Hepatocyte (in vitro differentiated cells): ENCODE measurements around the gene GPC3. TPM values are rescaled to one million over a fixed set of nuclear protein-coding genes. Genes with fewer than 3 reads are reported as not detected.

Experiments
- DNase-seq: peaks from one replicate; pipeline ENCODE4 v3.0.0-alpha.2; 2016; ENCODE audit warnings: low spot score
- H2AFZ ChIP-seq: fragments of 200-600 bp; sonication (generic); 2 replicates; pipeline ENCODE4 v1.6.0; 2016; ENCODE audit warnings: antibody characterized with exemption, mild to moderate bottlenecking
- H3K27ac ChIP-seq: fragments of 200-600 bp; sonication (generic); 2 replicates; pipeline ENCODE4 v1.5.1; 2016; ENCODE audit warnings: mild to moderate bottlenecking
- H3K27me3 ChIP-seq: fragments of 200-600 bp; sonication (generic); 2 replicates; pipeline ENCODE4 v1.6.1; 2016
- H3K36me3 ChIP-seq: fragments of 200-600 bp; sonication (generic); replicated peaks from 2 replicates; pipeline ENCODE4 v1.5.1; 2016; ENCODE audit warnings: low read depth; ENCODE audit not compliant: insufficient read depth
- H3K4me1 ChIP-seq: fragments of 200-600 bp; sonication (generic); 2 replicates; pipeline ENCODE4 v1.5.1; 2016; ENCODE audit warnings: mild to moderate bottlenecking, moderate library complexity; ENCODE audit not compliant: insufficient read depth
- H3K4me2 ChIP-seq: fragments of 200-600 bp; sonication (generic); 2 replicates; pipeline ENCODE4 v1.6.0; 2016
- H3K4me3 ChIP-seq: fragments of 200-600 bp; sonication (generic); 2 replicates; pipeline ENCODE4 v1.5.1; 2016; ENCODE audit warnings: mild to moderate bottlenecking
- H3K79me2 ChIP-seq: fragments of 200-600 bp; sonication (generic); 2 replicates; pipeline ENCODE4 v1.6.0; 2017; ENCODE audit warnings: mild to moderate bottlenecking
- H3K9me2 ChIP-seq: fragments of 200-600 bp; sonication (generic); replicated peaks from 2 replicates; pipeline ENCODE4 v1.6.0; 2017; ENCODE audit warnings: mild to moderate bottlenecking; ENCODE audit not compliant: insufficient read depth
- H3K9me3 ChIP-seq: fragments of 200-600 bp; sonication (generic); 2 replicates; pipeline ENCODE4 v1.5.1; 2016; ENCODE audit warnings: low read depth, mild to moderate bottlenecking
- H4K20me1 ChIP-seq: fragments of 200-600 bp; sonication (generic); 2 replicates; pipeline ENCODE4 v1.6.0; 2016; ENCODE audit warnings: mild to moderate bottlenecking; ENCODE audit not compliant: insufficient read depth, poor library complexity, severe bottlenecking
- EZH2 ChIP-seq: fragments of 200-600 bp; sonication (generic); IDR thresholded peaks from 2 replicates; pipeline ENCODE4 v1.6.1; 2016; ENCODE audit warnings: antibody characterized with exemption, mild to moderate bottlenecking, borderline replicate concordance
- EZH2phosphoT487 ChIP-seq: fragments of 200-600 bp; sonication (generic); IDR thresholded peaks from one replicate; pipeline ENCODE4 v1.6.1; 2018; ENCODE audit warnings: antibody characterized with exemption, mild to moderate bottlenecking, low read depth, moderate library complexity; ENCODE audit not compliant: unreplicated experiment, severe bottlenecking
- whole genome bisulfite sequencing: methylation state at CpG from one replicate; pipeline ENCODE4 v1.1.6; 2016; ENCODE audit warnings: low lambda C conversion rate; ENCODE audit errors: missing lambda C conversion rate; 5-methylcytosine and 5-hydroxymethylcytosine counted together
- polyA plus RNA-seq: library from polyadenylated mRNA; unstranded; fragments of >200 nt; fragmentation: Nextera tagmentation; extraction: Ambion mirVana; gene quantifications from 2 replicates; pipeline ENCODE4 v1.2.1, GENCODE V29; 2016
- total RNA-seq: library from RNA; depleted of rRNA; stranded (reverse); fragments of >200 nt; gene quantifications from 2 replicates; pipeline ENCODE4 v1.2.3, GENCODE V29; 2014
- TF ChIP-seq, protein P1 (sequence below): fragments of 200-600 bp; sonication (generic); IDR thresholded peaks from 2 replicates; pipeline ENCODE4 v1.5.1; 2016; ENCODE audit warnings: antibody characterized with exemption, mild to moderate bottlenecking; ENCODE audit not compliant: poor library complexity

Gene GPC3
- total and polyA plus RNA-seq, 2 experiments from 2014 or later, result 789 to 860 TPM

DNA sequence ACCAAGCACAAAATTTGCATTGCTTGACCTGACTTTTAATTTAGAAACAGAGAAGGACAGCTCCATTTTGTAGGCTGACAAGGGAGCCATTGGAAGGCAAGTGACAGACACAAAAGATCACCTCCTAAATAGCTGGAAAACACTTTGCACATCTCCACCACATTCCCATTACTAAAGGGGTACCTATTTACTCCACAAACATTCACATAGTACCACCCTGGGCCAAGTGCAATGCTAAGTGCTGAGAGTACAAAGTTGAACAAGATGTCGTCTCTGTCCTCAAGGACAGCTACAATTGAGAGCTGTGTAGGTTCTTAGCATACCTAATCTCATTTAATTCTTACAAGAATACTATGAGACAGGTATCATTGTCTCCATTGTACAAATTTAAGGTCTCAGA lies 417.3 kb downstream of the GPC3 start:
- H3K4me2 ChIP-seq, result no peak overlapping the region
- H4K20me1 ChIP-seq, result no peaks in the 10 kb centered on the region
- 43% methylated on average over 1 of the region's 1 CpG for WGBS
- peaks cover 7% of the 10 kb centered on the region for H3K9me3 ChIP-seq
- no peak overlapping the region for H3K27ac ChIP-seq
- no peaks in the 10 kb centered on the region for H3K79me2 ChIP-seq
- H3K4me1 ChIP-seq, result no peaks in the 10 kb centered on the region
- no peak overlapping the region for H2AFZ ChIP-seq
- no peaks in the 10 kb centered on the region for H3K9me2 ChIP-seq
- H3K27me3 ChIP-seq, result no peaks in the 10 kb centered on the region
- no peak for DNase-seq
- H3K36me3 ChIP-seq, result no peaks in the 10 kb centered on the region
- no peak overlapping the region for H3K4me3 ChIP-seq
- TF ChIP-seq EZH2 (no peak), EZH2phosphoT487 (no peak)
- TF ChIP-seq, protein P1, sequence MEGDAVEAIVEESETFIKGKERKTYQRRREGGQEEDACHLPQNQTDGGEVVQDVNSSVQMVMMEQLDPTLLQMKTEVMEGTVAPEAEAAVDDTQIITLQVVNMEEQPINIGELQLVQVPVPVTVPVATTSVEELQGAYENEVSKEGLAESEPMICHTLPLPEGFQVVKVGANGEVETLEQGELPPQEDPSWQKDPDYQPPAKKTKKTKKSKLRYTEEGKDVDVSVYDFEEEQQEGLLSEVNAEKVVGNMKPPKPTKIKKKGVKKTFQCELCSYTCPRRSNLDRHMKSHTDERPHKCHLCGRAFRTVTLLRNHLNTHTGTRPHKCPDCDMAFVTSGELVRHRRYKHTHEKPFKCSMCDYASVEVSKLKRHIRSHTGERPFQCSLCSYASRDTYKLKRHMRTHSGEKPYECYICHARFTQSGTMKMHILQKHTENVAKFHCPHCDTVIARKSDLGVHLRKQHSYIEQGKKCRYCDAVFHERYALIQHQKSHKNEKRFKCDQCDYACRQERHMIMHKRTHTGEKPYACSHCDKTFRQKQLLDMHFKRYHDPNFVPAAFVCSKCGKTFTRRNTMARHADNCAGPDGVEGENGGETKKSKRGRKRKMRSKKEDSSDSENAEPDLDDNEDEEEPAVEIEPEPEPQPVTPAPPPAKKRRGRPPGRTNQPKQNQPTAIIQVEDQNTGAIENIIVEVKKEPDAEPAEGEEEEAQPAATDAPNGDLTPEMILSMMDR, result no peak

DNA sequence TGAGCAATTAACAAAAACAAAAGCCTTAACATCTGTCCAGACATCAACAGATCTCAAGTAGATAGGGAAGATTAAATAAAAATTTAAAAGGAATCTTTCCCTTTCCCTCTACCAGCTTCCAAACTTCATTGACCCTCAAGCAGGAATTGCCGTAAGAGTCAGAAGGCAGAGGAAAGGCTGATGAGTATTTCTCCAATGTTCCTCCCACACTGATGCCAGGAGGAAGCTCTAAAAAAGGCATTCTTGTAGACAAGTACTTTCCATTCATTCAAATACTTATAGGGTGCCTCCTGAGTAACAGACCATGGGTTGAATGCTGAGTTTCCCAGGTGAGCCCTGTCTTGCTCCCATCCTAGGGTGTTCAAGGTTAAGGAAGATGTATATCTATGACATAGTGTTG lies 418.5 kb downstream of the GPC3 start:
- Histone ChIP-seq H3K9me3 (no peaks in the 10 kb centered on the region), H3K4me2 (no peak overlapping the region), H3K27ac (no peak overlapping the region), H3K9me2 (no peaks in the 10 kb centered on the region), H3K79me2 (no peaks in the 10 kb centered on the region), H4K20me1 (no peaks in the 10 kb centered on the region), H3K36me3 (no peaks in the 10 kb centered on the region), H3K4me1 (no peaks in the 10 kb centered on the region), H3K27me3 (no peaks in the 10 kb centered on the region), H2AFZ (no peak overlapping the region), H3K4me3 (no peak overlapping the region)
- DNase-seq, result no peak
- TF ChIP-seq EZH2 (no peak), EZH2phosphoT487 (no peak)
- TF ChIP-seq, protein P1, result no peak
- 89% methylated on average over 1 of the region's 1 CpG for WGBS

DNA sequence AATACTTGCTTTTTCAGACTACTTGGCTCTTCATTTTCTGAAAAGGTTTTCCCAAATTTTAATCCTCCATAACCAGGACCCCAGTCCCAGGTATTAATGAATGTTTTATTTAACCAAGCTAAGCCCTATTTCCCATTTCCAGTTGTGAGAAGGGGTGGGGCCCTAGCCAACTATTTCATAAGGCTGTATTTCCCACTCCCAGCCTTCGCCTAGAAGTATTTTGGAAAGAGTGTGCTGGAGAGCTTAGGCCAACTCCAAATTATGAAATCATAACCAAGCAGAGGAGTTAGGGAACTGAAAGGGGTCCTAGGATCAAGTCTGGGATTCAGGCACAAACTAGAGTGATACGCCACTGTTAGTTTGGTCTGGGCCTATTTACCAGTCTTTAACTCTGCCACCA lies 421.7 kb downstream of the GPC3 start:
- no peaks in the 10 kb centered on the region for H3K9me3 ChIP-seq
- no peak overlapping the region for H3K4me2 ChIP-seq
- no peaks in the 10 kb centered on the region for H3K27me3 ChIP-seq
- no peaks in the 10 kb centered on the region for H4K20me1 ChIP-seq
- H3K79me2 ChIP-seq, result no peaks in the 10 kb centered on the region
- no peaks in the 10 kb centered on the region for H3K36me3 ChIP-seq
- H3K9me2 ChIP-seq, result no peaks in the 10 kb centered on the region
- DNase-seq, result no peak
- no peak overlapping the region for H3K4me3 ChIP-seq
- TF ChIP-seq EZH2, result no peak
- TF ChIP-seq, protein P1, result no peak
- no peak for TF ChIP-seq EZH2phosphoT487
- H3K4me1 ChIP-seq, result no peaks in the 10 kb centered on the region
- H2AFZ ChIP-seq, result no peak overlapping the region
- WGBS, result 77% methylated on average over 2 of the region's 2 CpGs
- H3K27ac ChIP-seq, result no peak overlapping the region

DNA sequence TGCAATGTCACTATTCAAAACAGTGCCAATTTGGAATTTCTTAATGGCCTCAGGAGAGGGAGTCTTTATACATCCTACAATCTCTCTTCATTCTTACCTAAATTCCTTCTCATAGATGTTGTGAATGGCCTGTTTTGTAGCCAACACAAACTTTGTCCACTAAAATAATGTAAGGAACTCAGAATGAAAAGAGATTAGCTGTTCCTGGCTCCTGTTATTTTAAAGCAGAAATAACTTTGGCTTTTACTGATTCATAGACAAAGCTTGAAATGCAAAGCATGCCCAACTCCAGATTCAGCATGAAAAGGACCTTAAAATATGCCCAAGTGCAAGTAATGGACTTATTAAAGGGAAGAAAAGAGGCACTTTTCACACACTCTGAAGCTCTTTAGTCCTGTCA lies 424.1 kb downstream of the GPC3 start:
- DNase-seq, result no peak
- TF ChIP-seq EZH2phosphoT487, result no peak
- TF ChIP-seq, protein P1, result no peak
- no peak for TF ChIP-seq EZH2
- Histone ChIP-seq H3K36me3 (no peaks in the 10 kb centered on the region), H3K9me2 (no peaks in the 10 kb centered on the region), H2AFZ (no peak overlapping the region), H3K4me2 (no peak overlapping the region), H3K79me2 (no peaks in the 10 kb centered on the region), H3K9me3 (no peaks in the 10 kb centered on the region), H3K4me1 (no peaks in the 10 kb centered on the region), H3K27me3 (no peaks in the 10 kb centered on the region), H3K4me3 (no peak overlapping the region), H3K27ac (no peak overlapping the region), H4K20me1 (no peaks in the 10 kb centered on the region)
